Measurements from ENCODE around the gene REPIN1. TPM values are rescaled to one million over a fixed set of nuclear protein-coding genes. Genes with fewer than 3 reads are reported as not detected.

Gene REPIN1
- total RNA-seq, 1 experiment from 2014 or later = 174 TPM

DNA sequence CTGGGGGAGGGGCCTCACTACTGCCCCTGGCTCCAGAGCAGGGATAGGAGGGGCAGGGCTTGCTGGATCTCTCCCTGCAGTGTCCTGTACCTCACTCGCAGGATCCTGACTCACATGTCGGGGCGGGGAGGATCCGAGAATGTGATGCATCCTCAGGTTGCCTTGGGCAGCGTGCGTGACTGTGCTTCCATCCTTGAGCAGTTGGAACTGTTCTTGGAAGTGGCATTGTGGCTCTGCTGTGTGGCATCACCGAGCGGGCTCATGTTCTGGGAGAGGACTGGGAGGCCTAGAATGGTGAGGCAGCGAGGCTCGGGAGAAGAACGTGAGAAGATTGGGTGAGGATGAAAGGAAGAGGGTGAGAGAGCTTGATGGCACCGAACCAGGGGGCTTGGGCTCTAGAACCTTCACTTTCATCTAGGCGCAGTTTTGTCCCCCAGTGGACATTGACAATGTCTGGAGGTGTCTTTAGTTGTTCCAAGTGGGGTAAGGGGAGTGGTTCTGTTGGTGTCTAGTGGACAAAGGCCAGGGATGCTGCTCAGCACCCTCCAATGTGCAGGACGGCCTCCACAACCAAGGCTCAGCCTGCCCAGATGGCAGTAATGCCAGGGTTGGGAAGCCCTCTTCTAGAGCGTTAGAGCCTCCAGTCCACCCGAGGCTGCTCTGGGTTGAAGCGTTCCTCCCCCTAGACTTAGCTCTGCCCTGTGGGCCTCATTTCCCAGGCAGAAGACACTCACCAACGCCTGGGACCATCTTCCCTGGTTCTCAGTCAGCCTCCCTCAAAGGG is 35.6 kb upstream of the REPIN1 start:
- no peak overlapping the region for H3K27ac ChIP-seq
- no peaks in the 10 kb centered on the region; the same call in none of the 2 replicates for H4K20me1 ChIP-seq (ENCODE audit: insufficient read depth)
- H3K9me2 ChIP-seq (ENCODE audit: insufficient read depth) = no peaks in the 10 kb centered on the region
- POLR2A ChIA-PET (ENCODE audit: unreplicated experiment) = no interaction called here
- no peak overlapping the region for H3K4me2 ChIP-seq
- TF ChIP-seq EZH2 (IDR thresholded peaks at IDR 0.05; ENCODE audit: low read depth) (no peak), CTCF (conservative IDR thresholded peaks at IDR 0.05) (no peak)
- BruUV-seq (replicated peaks) = no TSS peak
- H2AFZ ChIP-seq = no peak overlapping the region
- no peak overlapping the region for H3K4me3 ChIP-seq
- H3K27me3 ChIP-seq (ENCODE audit: insufficient read depth, low read depth) = no peaks in the 10 kb centered on the region
- no peaks in the 10 kb centered on the region for H3K9me3 ChIP-seq (ENCODE audit: insufficient read depth, low read depth)
- intact Hi-C loops (cut with micrococcal nuclease; ENCODE audit: unreplicated experiment) = no loop called here
- 0 out of 2 replicates have a peak, but pooled peaks cover 8% of the 10 kb centered on the region for H3K79me2 ChIP-seq (ENCODE audit: low read depth)
- H3F3A ChIP-seq (ENCODE audit: insufficient read depth, low read depth) = 0 out of 2 replicates have a peak, but pooled peaks cover 8% of the 10 kb centered on the region
- CTCF ChIA-PET = no interaction called here
- H3K4me1 ChIP-seq (replicated peaks; ENCODE audit: insufficient read depth) = no peaks in the 10 kb centered on the region
- DNase-seq = no peak
- 0 out of 2 replicates have a peak, but pooled peaks cover 13% of the 10 kb centered on the region for H3K36me3 ChIP-seq (ENCODE audit: low read depth)

- Histone ChIP-seq H3K4me2 (no peak overlapping the region), H3K36me3 (ENCODE audit: low read depth) (0 out of 2 replicates have a peak, but pooled peaks cover 7% of the 10 kb centered on the region), H3K9me3 (ENCODE audit: insufficient read depth, low read depth) (no peaks in the 10 kb centered on the region), H3K4me3 (no peak overlapping the region), H3F3A (ENCODE audit: insufficient read depth, low read depth) (0 out of 2 replicates have a peak, but pooled peaks cover 8% of the 10 kb centered on the region), H3K79me2 (ENCODE audit: low read depth) (0 out of 2 replicates have a peak, but pooled peaks cover 3% of the 10 kb centered on the region), H3K27ac (no peak overlapping the region), H3K27me3 (ENCODE audit: insufficient read depth, low read depth) (no peaks in the 10 kb centered on the region), H2AFZ (no peak overlapping the region), H3K9me2 (ENCODE audit: insufficient read depth) (no peaks in the 10 kb centered on the region), H3K4me1 (replicated peaks; ENCODE audit: insufficient read depth) (no peaks in the 10 kb centered on the region), H4K20me1 (ENCODE audit: insufficient read depth) (no peaks in the 10 kb centered on the region; the same call in none of the 2 replicates)
- ChIA-PET CTCF (no interaction called here), POLR2A (ENCODE audit: unreplicated experiment) (no interaction called here)
- no TSS peak for BruUV-seq (replicated peaks)
- intact Hi-C loops (cut with micrococcal nuclease; ENCODE audit: unreplicated experiment) = no loop called here
- TF ChIP-seq EZH2 (IDR thresholded peaks at IDR 0.05; ENCODE audit: low read depth) (no peak), CTCF (conservative IDR thresholded peaks at IDR 0.05) (no peak)
- DNase-seq = no peak
These were observed 35.0 kb upstream of the REPIN1 start for GRCh38 chr7:150333659-150334058.

GRCh38 chr7:150334108-150334507 is 34.5 kb upstream of the REPIN1 start:
- H2AFZ ChIP-seq = no peak overlapping the region
- DNase-seq = no peak
- no TSS peak for BruUV-seq (replicated peaks)
- 0 out of 2 replicates have a peak, but pooled peaks cover 4% of the 10 kb centered on the region for H3K36me3 ChIP-seq (ENCODE audit: low read depth)
- no peaks in the 10 kb centered on the region for H3K9me3 ChIP-seq (ENCODE audit: insufficient read depth, low read depth)
- TF ChIP-seq EZH2 (IDR thresholded peaks at IDR 0.05; ENCODE audit: low read depth) = no peak
- no peak for TF ChIP-seq CTCF (conservative IDR thresholded peaks at IDR 0.05)
- ChIA-PET POLR2A (ENCODE audit: unreplicated experiment) (no interaction called here), CTCF (no interaction called here)
- no peaks in the 10 kb centered on the region for H3K9me2 ChIP-seq (ENCODE audit: insufficient read depth)
- H3K4me2 ChIP-seq = no peak overlapping the region
- no peak overlapping the region for H3K4me3 ChIP-seq
- H3K27ac ChIP-seq = no peak overlapping the region
- intact Hi-C loops (cut with micrococcal nuclease; ENCODE audit: unreplicated experiment) = no loop called here
- 0 out of 2 replicates have a peak, but pooled peaks cover under 1% of the 10 kb centered on the region for H3K79me2 ChIP-seq (ENCODE audit: low read depth)
- 0 out of 2 replicates have a peak, but pooled peaks cover 8% of the 10 kb centered on the region for H3F3A ChIP-seq (ENCODE audit: insufficient read depth, low read depth)
- no peaks in the 10 kb centered on the region; the same call in none of the 2 replicates for H4K20me1 ChIP-seq (ENCODE audit: insufficient read depth)
- H3K4me1 ChIP-seq (replicated peaks; ENCODE audit: insufficient read depth) = no peaks in the 10 kb centered on the region
- H3K27me3 ChIP-seq (ENCODE audit: insufficient read depth, low read depth) = no peaks in the 10 kb centered on the region

Measured in PC-9 (cell line).